ENCODE results near the gene VIPR1.

GRCh38 chr3:42490243-42490642 is 12.2 kb upstream of the VIPR1 start:
- no peak for TF ChIP-seq CTCF (IDR thresholded peaks at IDR 0.05)
- no peak for TF ChIP-seq EP300 (IDR thresholded peaks at IDR 0.05)
